GM21619 (cell line): ENCODE data around the gene PAN3.

ENCODE experiments used
- ATAC-seq: cut with Tn5 transposase; IDR thresholded peaks from one replicate; pipeline ENCODE4 v1.9.1; 2021; ENCODE audit not compliant: unreplicated experiment

PAN3 gene

DNA sequence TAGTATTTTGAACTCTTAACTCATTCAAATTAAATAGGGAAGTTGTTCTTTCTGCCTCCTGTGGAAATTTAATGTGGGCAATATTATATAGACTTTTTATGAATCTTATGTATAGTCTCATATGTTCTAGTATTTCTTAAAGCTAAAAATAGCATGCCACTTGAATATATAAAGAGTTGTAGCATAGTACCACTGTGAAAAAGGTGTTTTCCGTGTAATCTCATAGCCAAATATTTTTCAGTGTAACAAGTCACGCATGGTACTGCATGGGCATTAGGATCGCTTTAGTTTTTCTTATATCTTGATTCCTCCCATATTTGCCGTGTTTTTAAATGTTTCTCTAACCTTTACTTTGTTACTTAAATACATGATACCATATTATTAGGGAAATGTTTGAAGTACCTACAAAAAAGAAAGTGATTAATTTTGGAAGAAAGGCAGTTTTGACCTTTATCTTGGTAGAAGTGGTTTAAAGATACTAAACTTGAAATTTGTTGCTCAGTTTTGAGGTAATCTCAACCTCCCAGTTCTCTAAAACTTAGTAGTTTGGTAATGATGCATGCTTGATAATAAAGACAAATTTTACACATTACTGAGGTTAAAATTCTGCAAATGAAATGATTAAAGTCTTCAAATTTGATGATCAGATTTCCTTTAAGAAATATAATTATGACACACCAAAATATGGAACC is 81.2 kb downstream of the PAN3 start:
- ATAC-seq: no peak

DNA sequence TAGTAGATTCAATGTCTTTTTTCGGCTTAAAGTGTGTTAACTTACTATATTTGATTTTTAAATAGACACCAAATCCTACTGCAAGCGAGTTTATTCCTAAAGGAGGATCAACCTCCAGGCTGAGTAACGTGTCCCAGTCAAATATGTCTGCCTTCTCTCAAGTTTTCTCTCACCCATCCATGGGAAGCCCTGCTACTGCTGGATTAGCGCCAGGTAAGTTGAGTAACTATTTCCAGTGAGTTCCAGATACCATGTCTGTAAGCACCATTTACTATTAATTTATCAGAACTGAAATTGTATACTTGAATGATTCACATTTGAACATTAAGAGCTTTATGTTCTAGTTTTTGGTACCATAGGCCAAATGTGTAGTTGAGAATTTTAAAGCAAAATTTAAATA is 81.8 kb downstream of the PAN3 start:
- ATAC-seq: no peak

DNA sequence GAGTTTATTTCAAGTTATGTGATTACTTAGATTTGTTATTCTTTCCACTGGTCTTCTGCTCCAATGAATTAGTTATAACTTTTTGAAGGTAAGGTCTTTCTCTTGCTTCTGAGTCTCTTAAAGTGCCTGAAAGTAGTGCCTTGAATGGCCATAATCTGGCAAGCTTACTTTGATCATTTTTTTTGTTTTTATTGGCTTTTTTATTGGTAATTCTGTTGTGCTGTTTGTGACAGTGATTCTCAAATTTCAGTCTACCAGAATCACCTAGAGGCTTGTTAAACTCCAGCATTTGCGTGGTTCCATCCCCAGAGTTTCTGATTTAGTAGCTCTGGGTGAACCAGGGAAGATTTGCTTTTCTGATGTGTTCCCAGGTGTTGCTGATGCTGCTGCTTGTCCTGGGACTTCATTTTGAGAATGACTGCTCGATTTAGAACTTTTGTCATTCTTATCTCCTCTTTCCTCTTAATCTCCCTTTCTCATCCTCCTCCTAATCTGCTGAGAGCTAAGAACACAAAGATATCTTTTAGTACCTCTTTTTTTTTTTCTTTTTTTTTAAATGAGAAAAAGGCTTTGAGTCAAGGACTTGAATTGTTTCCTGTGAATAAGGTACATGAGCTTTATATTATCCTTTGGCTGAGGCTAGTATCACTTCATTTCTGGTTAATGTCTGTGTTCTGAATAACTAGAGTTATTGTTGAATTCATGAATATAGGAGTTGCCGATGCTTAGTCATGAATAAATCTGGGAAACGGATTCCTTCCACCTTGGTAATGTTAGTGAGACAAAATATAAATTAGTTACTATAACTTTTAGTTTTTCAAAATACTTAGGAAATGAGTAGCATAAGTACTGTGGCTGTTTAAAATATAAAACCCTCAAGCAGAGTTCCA is 91.4 kb downstream of the PAN3 start:
- no peak for ATAC-seq

DNA sequence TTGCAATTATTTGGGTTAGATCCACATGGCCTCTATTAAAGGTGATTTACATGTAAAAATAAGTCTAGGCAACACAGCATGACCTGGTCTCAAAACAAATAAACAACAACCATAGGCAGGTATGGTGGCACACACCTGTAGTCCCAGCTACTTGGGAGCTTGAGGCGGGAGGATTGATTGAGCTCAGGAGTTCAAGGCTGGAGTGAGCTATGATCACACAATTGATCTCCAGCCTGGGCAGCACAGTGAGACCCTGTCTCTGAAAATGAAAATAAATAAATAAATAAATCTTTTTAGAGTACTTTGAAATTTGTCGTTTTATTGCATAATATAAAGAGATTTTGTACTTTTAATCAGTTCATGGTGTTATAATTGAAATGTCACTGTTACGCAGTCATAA is 93.3 kb downstream of the PAN3 start:
- no peak for ATAC-seq

DNA sequence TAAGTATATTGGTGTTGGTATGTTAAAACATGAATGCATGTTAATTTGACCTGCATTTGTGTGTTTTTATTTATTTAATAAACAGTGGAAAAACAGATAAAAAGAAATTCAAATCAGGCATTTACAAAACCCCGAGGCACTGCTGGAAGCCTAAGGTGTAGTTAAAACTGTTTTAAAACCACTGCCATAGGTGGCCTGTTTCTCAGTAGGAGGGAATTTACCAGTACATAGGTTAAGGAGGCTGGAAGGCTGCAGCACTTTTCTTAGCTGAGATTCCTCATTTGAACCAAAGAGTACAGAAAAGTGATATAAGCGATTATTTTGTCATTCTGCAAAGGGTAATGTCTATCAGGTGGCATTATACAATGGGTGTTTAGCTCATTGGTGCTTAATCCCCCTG is 99.6 kb downstream of the PAN3 start:
- no peak for ATAC-seq

DNA sequence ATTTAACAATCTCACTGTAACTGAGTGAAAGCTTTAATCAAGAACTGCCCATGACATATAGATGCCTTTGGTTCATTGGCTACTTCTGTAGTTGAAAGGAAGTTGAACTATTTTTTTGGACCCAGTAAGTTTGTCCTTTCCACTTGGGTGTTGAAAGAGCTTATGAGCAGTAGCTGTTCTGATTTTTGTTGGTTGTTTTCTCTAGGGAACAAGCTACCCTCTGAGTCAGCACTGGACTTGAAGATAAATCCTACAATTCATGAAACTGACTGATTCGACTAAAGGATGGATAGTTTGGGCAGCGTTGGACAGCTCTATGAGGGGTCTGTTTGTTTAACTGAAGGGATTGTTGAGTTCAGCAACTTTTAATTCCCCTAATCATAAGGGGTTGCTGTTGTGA is 101.0 kb downstream of the PAN3 start:
- no peak for ATAC-seq

DNA sequence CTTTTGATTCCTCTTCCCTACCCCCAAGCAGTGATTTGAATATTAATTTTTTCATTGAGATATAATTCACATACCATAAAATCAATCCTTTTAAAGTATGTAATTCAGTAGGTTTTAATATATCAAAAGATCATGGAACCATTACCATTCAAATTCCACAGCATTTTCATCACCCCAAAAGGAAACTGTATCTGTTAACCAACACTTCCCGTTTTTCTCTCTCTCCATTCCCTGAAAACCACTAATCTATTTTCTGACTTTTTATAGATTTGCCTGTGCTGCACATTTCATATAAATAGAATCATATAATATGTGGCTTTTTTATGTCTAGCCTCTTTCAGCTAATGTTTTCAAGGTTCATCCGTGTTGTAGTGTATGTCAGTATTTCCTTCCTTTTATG is 107.1 kb downstream of the PAN3 start:
- no peak for ATAC-seq

DNA sequence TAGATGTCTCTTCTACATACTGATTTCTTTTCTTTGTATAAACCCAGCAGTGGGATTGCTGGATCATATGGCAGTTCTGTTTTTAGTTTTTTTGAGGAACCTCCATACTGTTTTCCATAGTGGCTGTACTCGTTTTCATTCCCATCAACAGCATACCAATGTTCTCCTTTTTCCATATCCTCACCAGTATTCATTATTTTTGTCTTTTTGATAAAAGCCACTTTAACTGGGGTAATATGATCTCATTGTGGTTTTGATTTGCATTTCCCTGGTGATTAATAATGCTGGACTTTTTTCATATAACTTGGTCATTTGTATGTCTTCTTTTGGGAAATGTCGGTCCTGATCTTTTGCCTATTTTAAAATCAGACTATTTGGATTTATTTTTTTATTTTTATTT is 108.5 kb downstream of the PAN3 start:
- ATAC-seq: no peak

DNA sequence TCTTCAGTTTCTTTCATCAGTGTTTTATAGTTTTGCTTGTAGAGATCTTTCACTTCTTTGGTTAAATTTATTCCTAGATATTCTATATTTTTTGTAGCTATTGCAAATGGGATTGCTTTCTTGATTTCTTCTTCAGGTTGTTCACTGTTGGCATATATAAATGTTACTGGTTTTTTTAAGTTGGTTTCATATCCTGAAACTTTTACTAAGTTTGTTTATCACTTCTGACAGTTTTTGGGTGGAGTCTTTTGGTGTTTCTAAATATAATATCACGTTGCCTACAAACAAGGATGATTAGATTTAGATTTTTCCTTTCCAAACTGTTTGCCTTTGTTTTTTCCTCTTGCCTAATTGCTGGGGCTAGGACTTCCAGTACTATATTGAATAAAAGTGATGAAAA is 109.7 kb downstream of the PAN3 start:
- ATAC-seq: no peak

DNA sequence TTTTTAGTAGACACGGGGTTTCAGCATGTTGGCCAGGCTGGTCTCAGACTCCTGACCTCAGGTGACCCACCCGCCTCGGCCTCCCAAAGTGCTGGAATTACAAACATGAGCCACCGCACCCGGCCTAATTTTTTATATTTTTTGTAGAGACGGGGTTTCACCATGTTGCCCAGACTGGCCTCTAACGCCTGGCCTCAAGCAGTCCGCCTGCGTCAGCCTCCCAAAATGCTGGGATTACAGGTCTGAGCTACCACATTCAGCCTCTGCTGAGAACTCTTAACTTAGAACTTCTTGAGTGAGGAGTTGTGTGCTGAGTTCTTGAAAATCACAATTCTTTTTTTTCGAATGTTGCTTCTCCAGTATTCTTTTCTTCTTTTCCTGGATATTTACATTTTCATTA is 112.2 kb downstream of the PAN3 start:
- no peak for ATAC-seq

DNA sequence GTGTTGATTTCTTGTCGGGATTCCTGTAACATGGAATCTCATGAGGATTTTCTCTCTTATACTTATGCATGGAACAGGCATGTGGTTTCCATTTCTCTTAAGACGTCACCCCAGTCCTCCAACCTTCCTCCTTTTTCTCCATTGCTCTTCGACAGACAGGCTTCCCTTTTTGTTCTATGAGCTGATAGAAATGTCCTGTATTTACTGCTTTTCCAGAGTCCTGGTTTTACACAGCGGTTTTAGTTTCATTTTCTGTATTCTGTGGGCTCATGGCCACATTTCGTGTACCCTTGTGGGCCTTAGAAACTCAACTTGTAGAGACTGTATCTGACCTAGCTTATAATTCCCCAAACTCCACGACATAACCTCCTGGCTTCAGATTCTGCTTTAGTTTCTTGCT is 113.1 kb downstream of the PAN3 start:
- no peak for ATAC-seq

DNA sequence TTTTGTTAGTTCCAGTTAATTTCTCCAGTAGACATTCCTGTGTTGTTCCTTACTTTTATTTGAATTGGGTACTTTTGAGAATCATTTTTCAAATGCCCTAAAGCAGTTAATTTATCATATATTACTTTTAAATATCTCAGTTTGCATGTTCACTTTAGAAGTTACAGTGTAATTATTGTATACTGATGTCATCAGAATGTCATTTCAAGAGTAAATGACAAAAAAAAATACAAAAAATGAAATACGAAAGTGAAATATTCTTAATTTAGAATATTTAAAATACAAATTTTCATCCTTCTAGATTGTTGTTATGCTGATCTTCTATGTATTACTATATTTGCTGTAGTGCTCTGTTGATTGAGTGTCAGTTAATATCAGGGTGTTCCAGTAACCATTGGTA is 114.2 kb downstream of the PAN3 start:
- no peak for ATAC-seq

DNA sequence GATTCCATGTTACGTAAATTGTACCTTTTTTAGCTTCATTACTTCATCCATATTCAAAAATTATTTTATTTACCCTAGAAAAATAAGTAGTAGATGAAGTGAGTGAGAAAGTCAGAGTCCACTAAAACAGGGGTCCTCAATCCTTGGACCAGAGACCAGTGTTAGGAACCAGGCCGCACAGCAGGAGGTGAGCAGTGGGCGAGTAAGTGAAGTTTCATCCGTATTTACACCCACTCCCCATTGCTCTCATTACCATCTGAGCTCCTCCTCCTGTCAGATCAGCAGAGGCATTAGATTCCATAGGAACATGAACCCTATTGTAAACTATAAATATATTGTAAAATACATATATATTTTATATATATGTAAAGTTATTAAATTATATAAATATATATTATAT is 119.0 kb downstream of the PAN3 start:
- no peak for ATAC-seq

DNA sequence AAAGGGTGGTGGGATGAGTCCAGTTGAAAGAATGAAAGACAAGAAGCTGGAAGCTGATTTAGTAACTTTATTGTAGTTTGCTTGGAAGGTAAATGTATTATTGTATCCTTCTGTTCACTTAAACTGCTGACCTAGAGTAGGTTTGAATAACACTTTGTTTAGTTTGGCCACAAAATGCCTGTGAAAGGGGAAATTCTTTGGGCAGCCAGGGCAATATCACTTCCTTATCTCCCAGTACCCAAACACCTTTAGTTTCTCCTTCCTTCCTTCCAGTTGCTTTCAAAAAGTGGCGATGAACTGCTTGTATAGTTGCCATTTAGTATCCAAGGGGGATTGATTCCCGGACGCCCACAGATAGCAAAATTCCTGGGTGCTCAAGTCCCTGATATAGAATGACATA is 120.1 kb downstream of the PAN3 start:
- ATAC-seq: no peak

DNA sequence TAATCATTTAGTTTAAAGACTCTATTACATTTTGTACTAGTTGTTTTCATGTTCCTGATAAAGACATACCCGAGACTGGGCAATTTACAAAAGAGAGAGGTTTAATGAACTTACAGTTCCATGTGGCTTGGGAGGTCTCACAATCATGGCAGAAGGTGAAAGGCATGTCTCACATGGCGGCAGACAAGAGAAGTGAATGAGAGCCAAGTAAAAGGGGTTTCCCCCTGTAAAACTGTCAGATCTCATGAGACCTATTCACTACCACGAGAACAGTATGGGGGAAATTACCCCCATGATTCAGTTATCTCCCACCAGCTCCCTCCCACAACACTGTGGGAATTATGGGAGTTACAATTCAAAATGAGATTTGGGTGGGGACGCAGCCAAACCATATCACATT is 129.2 kb downstream of the PAN3 start:
- no peak for ATAC-seq

DNA sequence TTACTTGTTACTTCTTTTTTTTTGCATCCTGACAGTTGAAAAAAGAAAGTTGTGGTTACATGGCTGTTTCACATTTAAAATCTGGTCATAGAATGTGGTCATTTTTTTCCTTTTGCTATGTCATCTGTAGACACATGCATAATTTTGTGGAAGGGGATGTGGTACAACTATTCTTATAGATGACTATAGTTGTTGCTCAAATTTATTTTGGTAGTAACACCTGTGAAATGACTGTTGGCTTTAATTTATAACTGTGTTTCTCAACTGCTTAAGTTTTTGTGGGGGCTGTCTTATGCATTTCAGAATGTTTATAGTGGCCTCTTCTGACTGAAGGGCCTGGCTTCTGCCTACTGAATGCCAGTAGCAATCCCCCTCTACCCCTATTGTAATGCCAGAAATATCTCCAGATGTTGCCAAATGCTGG is 130.5 kb downstream of the PAN3 start:
- ATAC-seq: peak; percentile 98

DNA sequence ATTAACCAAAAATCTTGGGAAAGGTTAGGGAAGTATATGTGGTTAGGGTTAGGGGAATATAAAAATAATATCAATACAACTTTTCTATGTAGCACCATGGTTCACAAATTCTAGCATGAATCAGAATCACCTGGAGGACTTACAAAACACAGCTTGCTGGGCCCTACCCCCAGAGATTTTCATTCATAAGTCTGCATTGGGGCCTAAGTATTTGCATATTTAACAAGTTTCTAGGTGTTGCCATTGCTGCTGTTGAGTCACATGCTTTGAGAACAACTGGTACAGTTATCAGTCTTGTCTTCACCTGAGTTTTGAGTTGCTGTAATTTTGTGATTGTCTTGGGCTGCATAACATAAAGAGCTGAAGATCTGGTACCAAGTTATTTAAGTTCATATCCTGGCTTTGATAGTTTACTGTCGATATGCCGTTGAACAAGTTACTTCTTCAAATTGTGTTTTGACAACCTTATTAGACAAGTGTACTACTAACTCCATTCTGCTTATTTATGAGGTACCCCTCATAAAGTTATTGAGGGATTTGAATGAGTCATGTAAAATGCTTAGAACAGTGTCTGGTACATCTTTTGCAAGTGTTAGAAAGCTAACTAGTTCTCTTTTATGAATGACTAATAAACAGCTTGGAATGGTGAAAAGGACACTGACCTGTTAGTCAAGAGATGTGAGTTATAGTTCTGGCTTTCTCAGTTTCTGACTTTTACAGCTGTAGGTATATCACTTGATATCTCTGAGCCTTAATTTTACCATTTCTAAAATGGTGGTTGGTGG is 132.9 kb downstream of the PAN3 start:
- ATAC-seq: no peak

DNA sequence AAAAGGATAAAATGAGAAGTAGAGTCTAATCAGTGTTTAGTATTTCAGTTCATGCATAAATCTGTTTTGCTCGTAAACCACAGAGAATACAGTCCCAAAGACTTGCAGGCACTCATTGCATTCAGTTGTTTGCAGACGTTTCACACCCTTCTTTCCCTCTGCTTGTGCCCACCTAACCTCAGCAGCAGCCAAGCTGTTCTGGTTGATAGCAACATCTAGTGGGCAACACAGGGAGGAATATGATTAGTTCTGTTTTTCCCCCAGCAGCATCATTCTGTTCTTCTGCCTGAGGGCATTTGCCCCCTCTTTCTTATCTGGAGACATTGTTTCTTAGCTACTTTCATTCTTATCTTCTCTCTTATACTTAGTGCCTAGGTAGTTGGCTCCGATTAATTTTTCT is 135.6 kb downstream of the PAN3 start:
- ATAC-seq: no peak

DNA sequence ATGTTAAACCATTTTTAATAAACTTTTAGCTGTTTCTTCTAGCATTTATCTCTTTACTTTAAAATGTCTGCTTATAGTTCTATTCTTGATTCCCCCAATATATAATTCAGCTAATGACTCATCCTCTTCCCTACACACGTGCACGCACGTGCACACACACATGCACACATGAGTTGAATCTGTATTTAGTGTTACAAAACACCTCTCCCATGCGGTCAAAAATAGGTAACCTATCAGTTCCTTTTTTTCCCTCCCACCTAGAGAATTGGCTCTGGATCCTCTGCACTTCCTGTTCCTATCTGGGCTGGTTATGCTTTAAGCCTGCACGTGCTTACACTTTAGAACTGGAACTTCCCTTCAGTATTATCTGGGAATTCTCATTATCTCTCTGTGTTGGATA is 144.1 kb downstream of the PAN3 start:
- no peak for ATAC-seq

DNA sequence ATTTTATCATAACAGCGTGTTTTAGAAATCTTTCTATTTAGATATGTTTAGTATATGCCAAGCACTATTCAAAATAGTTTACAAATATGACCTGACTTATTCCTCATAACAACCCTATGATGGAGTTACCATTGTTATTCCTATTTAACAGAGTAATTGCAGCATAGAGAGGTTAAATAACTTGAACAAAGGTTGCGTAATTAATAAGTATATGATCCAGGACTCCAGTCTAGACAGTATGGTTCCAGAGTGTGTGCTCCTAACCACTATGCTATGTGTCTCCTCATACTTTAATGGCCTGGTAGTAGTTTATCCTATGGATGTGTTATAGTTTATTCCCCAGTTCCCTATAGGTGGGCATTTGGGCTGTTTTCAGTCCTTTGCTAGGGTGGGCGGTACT is 145.3 kb downstream of the PAN3 start:
- ATAC-seq: no peak

DNA sequence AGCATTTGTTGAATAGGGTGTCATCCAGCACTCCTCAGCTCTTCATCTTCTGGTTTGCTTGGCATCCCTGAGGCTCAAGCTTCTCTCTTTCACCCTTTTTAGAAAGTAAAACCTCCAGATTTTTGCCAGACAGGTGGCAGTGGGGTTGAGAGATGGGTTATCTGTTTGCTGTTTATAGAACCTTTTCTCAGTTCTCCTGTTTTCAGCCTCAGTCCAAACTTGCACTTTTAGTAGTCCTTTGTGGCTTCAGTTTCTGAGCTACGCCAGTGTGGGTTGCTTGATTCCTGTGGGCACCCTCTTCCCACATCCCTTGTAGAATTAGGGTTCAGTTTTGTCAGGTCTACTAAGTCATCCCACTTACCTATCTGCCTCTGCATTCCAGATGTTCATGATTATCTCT is 147.9 kb downstream of the PAN3 start:
- no peak for ATAC-seq

DNA sequence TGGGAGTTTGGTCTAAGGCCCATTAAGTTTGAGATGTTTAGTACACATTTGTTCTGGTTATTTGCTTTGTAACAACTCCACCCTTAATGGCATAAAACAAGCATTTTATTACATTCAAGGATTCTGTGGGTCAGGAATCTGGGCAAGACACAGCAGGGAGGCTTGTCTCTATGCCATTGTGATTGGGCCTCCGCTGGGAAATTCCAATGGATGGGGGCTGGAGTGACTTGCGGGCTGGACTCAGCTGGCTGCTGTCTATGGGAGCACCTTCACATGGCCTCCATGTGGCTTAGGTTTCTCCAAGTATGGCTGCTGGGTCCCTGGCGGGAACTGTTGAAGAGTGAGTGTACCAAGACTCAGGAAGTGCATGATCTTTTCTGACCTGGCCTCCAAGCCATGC is 159.0 kb downstream of the PAN3 start:
- ATAC-seq: no peak
